ENCODE measurements around the gene CRABP1. TPM values are rescaled to one million over a fixed set of nuclear protein-coding genes. Genes with fewer than 3 reads are reported as not detected.

CRABP1 gene
- total RNA-seq, 4 donors from 2014 or later = not detected

GRCh38 chr15:78338781-78339180 lies 1.4 kb upstream of the CRABP1 start:
- H3K27ac ChIP-seq (replicated peaks in 1 of 4) = no peak overlapping the region
- H3K9me3 ChIP-seq = no peaks in the 10 kb centered on the region
- no peak overlapping the region for H3K4me3 ChIP-seq
- H3K4me1 ChIP-seq = peaks cover 6 to 19% (median 12%) of the 10 kb centered on the region in 4 donors
- intact Hi-C loops (cut with DNase I) = no loop called here
- DNase-seq (ENCODE audit: extremely low spot score) = no peak
- H3K36me3 ChIP-seq = no peaks in the 10 kb centered on the region
- WGBS = 84% methylated on average over 6 of the region's 7 CpGs
- TF ChIP-seq POLR2A (IDR thresholded peaks at IDR 0.05; ENCODE audit: low read depth) (no peak), EP300 (IDR thresholded peaks at IDR 0.05) (no peak), POLR2AphosphoS5 (IDR thresholded peaks at IDR 0.05) (no peak)
- TF ChIP-seq, protein P1, sequence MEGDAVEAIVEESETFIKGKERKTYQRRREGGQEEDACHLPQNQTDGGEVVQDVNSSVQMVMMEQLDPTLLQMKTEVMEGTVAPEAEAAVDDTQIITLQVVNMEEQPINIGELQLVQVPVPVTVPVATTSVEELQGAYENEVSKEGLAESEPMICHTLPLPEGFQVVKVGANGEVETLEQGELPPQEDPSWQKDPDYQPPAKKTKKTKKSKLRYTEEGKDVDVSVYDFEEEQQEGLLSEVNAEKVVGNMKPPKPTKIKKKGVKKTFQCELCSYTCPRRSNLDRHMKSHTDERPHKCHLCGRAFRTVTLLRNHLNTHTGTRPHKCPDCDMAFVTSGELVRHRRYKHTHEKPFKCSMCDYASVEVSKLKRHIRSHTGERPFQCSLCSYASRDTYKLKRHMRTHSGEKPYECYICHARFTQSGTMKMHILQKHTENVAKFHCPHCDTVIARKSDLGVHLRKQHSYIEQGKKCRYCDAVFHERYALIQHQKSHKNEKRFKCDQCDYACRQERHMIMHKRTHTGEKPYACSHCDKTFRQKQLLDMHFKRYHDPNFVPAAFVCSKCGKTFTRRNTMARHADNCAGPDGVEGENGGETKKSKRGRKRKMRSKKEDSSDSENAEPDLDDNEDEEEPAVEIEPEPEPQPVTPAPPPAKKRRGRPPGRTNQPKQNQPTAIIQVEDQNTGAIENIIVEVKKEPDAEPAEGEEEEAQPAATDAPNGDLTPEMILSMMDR (IDR thresholded peaks at IDR 0.05) = no peak
- H3K27me3 ChIP-seq = peaks cover 0 to 89% (median 22%) of the 10 kb centered on the region in 4 donors

DNA sequence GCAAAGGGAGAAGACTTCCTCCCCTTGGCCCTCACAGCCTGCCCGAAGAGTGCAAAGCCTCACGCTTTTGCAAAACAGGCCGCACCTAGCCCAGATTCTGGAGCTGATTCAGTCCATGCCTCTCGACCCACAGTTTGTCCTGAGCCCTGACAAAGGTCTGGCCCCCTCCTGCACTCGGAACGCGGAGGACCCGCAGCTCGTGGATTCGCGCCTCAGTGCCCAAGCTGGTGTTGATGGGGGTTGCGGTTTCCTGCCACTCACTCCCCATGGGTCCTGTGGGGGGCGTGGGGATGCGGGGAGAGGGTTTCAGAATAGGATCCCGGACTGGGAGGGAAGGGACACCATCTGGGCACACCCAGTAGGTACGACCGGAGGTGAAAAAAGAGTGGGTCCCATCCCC lies 594 bp upstream of the CRABP1 start:
- Histone ChIP-seq H3K9me3 (no peaks in the 10 kb centered on the region), H3K4me1 (peaks cover 6 to 19% (median 12%) of the 10 kb centered on the region in 4 donors), H3K4me3 (no peak overlapping the region), H3K27me3 (peaks cover 0 to 97% (median 22%) of the 10 kb centered on the region in 4 donors), H3K36me3 (no peaks in the 10 kb centered on the region), H3K27ac (replicated peaks in 1 of 4) (no peak overlapping the region)
- no peak for DNase-seq (ENCODE audit: extremely low spot score)
- 35% methylated on average over 14 of the region's 17 CpGs for WGBS
- intact Hi-C loops (cut with DNase I) = no loop called here
- no peak for TF ChIP-seq POLR2A (IDR thresholded peaks at IDR 0.05; ENCODE audit: low read depth)
- no peak for TF ChIP-seq EP300 (IDR thresholded peaks at IDR 0.05)
- no peak for TF ChIP-seq POLR2AphosphoS5 (IDR thresholded peaks at IDR 0.05)
- TF ChIP-seq, protein P1 (IDR thresholded peaks at IDR 0.05) = no peak

- peaks cover 0 to 87% (median 22%) of the 10 kb centered on the region in 4 donors for H3K27me3 ChIP-seq
- 8% methylated on average over 52 of the region's 53 CpGs for WGBS
Measured at GRCh38 chr15:78341057-78341987, 1.2 kb downstream of the CRABP1 start.

GRCh38 chr15:78342021-78342420 lies 1.9 kb downstream of the CRABP1 start:
- WGBS = 56% methylated on average over 5 of the region's 5 CpGs
- intact Hi-C loops (cut with DNase I) = no loop called here
- peaks cover 0 to 87% (median 22%) of the 10 kb centered on the region in 4 donors for H3K27me3 ChIP-seq
- TF ChIP-seq, protein P1 (IDR thresholded peaks at IDR 0.05) = no peak
- TF ChIP-seq POLR2AphosphoS5 (IDR thresholded peaks at IDR 0.05) (no peak), POLR2A (IDR thresholded peaks at IDR 0.05; ENCODE audit: low read depth) (no peak), EP300 (IDR thresholded peaks at IDR 0.05) (no peak)
- DNase-seq (ENCODE audit: extremely low spot score) = no peak
- H3K27ac ChIP-seq (replicated peaks in 1 of 4) = no peak overlapping the region
- H3K36me3 ChIP-seq = no peaks in the 10 kb centered on the region
- no peaks in the 10 kb centered on the region for H3K9me3 ChIP-seq
- H3K4me1 ChIP-seq = peaks cover 6 to 19% (median 12%) of the 10 kb centered on the region in 4 donors
- no peak overlapping the region for H3K4me3 ChIP-seq

More at GRCh38 chr15:78341057-78341987, 1.2 kb downstream of the CRABP1 start:
- H3K9me3 ChIP-seq = no peaks in the 10 kb centered on the region
- intact Hi-C loops (cut with DNase I) = no loop called here
- no peak for DNase-seq (ENCODE audit: extremely low spot score)
- H3K4me3 ChIP-seq = no peak overlapping the region
- TF ChIP-seq EP300 (IDR thresholded peaks at IDR 0.05) = no peak
- TF ChIP-seq, protein P1 (IDR thresholded peaks at IDR 0.05) = no peak
- TF ChIP-seq POLR2AphosphoS5 (IDR thresholded peaks at IDR 0.05) = no peak
- H3K4me1 ChIP-seq = peaks cover 6 to 19% (median 12%) of the 10 kb centered on the region in 4 donors
- no peak overlapping the region for H3K27ac ChIP-seq (replicated peaks in 1 of 4)
- no peaks in the 10 kb centered on the region for H3K36me3 ChIP-seq
